ENCODE data around the gene TMEM164.

DNA sequence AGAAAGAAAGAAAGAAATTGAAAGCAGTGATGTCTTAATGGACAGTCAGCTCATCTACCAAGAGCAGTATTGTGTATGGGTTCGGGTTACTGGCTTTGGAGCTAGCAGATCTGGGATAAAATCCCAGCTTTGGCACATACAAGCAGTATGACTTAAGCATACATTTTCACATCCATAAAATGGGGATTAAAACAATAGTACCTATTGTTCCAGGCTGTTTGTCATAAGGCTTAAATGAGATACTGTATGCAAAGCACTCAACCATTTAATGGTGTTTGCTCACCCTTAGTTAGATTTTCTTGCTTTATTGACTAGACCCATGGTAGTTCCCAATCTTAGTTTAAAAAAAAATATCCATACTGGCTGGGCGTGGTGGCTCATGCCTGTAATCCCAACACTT is 7.8 kb upstream of the TMEM164 start:
- TF ChIP-seq, protein P1, sequence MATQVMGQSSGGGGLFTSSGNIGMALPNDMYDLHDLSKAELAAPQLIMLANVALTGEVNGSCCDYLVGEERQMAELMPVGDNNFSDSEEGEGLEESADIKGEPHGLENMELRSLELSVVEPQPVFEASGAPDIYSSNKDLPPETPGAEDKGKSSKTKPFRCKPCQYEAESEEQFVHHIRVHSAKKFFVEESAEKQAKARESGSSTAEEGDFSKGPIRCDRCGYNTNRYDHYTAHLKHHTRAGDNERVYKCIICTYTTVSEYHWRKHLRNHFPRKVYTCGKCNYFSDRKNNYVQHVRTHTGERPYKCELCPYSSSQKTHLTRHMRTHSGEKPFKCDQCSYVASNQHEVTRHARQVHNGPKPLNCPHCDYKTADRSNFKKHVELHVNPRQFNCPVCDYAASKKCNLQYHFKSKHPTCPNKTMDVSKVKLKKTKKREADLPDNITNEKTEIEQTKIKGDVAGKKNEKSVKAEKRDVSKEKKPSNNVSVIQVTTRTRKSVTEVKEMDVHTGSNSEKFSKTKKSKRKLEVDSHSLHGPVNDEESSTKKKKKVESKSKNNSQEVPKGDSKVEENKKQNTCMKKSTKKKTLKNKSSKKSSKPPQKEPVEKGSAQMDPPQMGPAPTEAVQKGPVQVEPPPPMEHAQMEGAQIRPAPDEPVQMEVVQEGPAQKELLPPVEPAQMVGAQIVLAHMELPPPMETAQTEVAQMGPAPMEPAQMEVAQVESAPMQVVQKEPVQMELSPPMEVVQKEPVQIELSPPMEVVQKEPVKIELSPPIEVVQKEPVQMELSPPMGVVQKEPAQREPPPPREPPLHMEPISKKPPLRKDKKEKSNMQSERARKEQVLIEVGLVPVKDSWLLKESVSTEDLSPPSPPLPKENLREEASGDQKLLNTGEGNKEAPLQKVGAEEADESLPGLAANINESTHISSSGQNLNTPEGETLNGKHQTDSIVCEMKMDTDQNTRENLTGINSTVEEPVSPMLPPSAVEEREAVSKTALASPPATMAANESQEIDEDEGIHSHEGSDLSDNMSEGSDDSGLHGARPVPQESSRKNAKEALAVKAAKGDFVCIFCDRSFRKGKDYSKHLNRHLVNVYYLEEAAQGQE (IDR thresholded peaks at IDR 0.05; ENCODE audit: insufficient read depth in 1 of 2, low read depth in 2 of 2, low read length in 2 of 2), result no peak
- no peak for TF ChIP-seq SIN3A (IDR thresholded peaks at IDR 0.05; ENCODE audit: borderline replicate concordance, insufficient read depth, low read length)
- no peak for TF ChIP-seq TAF1 (IDR thresholded peaks at IDR 0.05; ENCODE audit: borderline replicate concordance, insufficient read depth, low read length)
- TF ChIP-seq POLR2AphosphoS5 (IDR thresholded peaks at IDR 0.05; ENCODE audit: low read depth, low read length), result no peak

Measured in PFSK-1 (cell line).